Calu3 (cell line): ENCODE results near the gene NPIPB5. TPM values are rescaled to one million over a fixed set of nuclear protein-coding genes. Genes with fewer than 3 reads are reported as not detected.

ENCODE experiments used
- total RNA-seq: library from RNA; stranded (reverse); gene quantifications from 2 replicates; pipeline ENCODE4 v1.2.3, GENCODE V29; 2022

NPIPB5 gene
- total RNA-seq, 1 experiment from 2014 or later = 293 TPM

Other genes with a start within 250 kb of the NPIPB5 start
- gene POLR3E, start 213.5 kb upstream of the NPIPB5 start, total RNA-seq = 95.2 and 96.4 TPM in 2 replicates
- gene CDR2, start 136.3 kb upstream of the NPIPB5 start, total RNA-seq = 76.2 and 78.9 TPM in 2 replicates